G401 (cell line): Measurements from ENCODE around the gene GGNBP2. TPM values are rescaled to one million over a fixed set of nuclear protein-coding genes. Genes with fewer than 3 reads are reported as not detected.
A peak's percentile ranks its signal among the peaks of the same experiment; 100 is the strongest.

ENCODE experiments used
- DNase-seq: peaks from one replicate; pipeline ENCODE4 v3.0.0-alpha.2; 2015; ENCODE audit warnings: low spot score
- in situ Hi-C: cut with HindIII; loops from 2 replicates; pipeline ENCODE4 v1.10.0; 2016; ENCODE audit warnings: low sequenced_read_pairs, mixed read lengths
- total RNA-seq: library from RNA; depleted of rRNA; stranded (reverse); fragments of >200 nt; shearing (Covaris generic); gene quantifications from 2 replicates; pipeline ENCODE4 v1.2.3, GENCODE V29; 2014

The GGNBP2 gene
- total RNA-seq, 1 experiment from 2014 or later = 39.8 TPM

DNA sequence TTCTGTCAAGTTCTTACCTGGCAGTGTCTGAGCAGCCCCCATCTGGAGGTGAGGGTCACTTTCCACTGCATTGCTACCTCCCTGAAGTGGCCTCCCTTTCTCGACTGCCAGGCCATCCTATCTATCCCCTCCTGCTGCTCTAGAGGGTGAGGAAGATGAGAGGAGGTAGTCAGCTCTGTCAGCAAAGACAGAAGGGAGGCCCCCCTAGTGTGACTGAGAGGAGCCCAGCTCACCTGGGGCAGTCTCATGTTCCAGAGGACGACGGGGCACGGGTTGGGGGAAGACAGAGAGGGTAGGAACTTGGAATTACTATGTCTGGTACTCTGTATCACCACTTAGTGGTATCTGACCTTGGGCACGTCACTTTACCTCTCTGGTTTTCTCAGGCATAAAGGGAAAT is 32.1 kb upstream of the GGNBP2 start:
- in situ Hi-C loops = no loop called here
- no peak for DNase-seq

- in situ Hi-C loops = no loop called here
- DNase-seq = no peak
Observed at GRCh38 chr17:36514856-36515255, 29.9 kb upstream of the GGNBP2 start.

GRCh38 chr17:36515837-36516236 is 28.9 kb upstream of the GGNBP2 start:
- in situ Hi-C loops = no loop called here
- DNase-seq = no peak

DNA sequence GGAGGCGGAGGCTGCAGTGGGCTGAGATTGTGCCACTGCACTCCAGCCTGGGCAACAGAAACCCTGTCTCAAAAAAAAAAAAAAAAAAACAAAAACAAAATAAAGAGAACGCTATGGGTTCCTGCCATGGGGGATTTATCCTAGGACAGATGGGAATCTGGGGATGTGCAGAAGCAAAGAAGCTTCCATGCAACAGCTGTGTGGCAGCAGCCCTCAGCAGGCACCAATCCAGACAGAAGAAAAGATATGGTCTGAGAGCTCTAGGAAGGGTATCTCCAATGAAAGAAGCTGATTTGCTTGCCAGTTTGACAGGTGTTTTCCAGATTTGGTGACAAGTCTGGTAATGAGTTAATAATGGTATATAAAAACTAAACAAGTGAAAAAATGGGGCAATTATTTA is 21.6 kb upstream of the GGNBP2 start:
- no peak for DNase-seq
- in situ Hi-C loops = no loop called here

DNA sequence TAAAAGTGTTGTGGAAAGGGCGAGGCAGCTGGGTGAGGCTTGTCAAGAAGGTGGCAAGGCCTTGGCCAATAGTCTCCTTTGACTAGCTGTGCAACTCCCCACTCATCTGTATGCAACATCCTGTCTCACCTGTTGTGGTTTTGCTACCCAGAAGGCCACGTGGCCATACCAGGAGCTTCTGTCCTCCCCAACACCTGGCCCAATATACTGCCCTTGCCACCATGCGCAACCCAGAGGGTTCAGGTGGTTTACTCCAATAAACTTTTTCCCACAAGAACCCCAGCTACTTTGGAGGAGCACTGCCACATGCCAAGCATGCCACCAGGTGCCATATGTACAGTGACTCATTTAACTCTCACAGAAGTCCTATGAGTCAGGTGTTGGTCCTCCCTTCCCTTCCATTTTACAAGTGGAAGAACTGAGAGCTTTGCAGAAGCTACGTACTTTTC is 20.3 kb upstream of the GGNBP2 start:
- in situ Hi-C loops = no loop called here
- no peak for DNase-seq

DNA sequence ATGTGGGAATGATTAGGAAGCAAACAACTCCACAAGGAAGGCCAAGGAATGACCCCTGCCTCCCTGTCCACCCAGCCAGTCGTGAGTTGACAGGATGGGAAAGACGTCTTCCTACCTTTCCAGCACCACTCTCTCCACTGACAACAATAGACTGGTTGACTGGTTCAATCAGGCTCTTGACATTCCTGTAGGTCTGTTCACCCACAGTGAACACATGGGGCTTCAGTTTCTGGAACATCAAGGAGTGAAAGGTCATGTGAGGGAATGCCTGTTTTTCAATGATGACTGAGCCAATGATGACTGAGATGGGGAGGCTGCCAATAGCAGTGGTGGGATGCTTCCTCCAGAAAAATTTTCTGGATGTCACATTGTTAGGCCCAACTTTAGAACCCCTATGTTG is 19.6 kb upstream of the GGNBP2 start:
- in situ Hi-C loops = no loop called here
- DNase-seq = no peak

GRCh38 chr17:36525888-36526287 is 18.8 kb upstream of the GGNBP2 start:
- in situ Hi-C loops = no loop called here
- DNase-seq = no peak

GRCh38 chr17:36527621-36528250 is 17.0 kb upstream of the GGNBP2 start:
- in situ Hi-C loops = no loop called here
- no peak for DNase-seq

- DNase-seq = no peak
- in situ Hi-C loops = no loop called here
Observed at GRCh38 chr17:36529121-36529520, 15.6 kb upstream of the GGNBP2 start.

DNA sequence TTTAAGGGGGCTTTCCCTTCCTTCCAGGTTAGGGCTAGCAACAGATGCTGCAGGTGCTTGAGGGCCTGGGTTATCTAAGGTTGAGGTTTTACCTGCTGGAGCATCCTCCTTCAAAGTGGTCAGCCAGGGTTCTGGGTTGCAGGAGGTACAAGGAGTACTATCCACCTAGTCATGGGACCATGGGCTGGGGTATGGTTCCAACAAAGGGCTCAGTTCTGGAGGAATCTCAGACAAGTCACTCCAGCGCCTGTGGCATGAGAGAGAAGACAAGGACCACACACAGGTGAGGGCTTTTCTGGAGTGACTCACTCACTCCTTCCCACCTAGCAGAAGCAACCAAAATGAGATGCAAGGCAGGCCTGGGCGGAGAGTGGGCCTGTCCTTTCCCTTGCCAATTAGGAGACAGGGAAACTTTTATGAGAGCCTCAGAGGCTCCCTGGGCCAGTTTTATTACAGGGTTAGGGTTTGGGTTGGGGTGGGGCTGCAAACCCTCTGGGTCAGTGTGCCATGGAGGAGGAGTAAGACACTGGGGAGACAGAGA is 12.2 kb upstream of the GGNBP2 start:
- no peak for DNase-seq
- in situ Hi-C loops = no loop called here

DNA sequence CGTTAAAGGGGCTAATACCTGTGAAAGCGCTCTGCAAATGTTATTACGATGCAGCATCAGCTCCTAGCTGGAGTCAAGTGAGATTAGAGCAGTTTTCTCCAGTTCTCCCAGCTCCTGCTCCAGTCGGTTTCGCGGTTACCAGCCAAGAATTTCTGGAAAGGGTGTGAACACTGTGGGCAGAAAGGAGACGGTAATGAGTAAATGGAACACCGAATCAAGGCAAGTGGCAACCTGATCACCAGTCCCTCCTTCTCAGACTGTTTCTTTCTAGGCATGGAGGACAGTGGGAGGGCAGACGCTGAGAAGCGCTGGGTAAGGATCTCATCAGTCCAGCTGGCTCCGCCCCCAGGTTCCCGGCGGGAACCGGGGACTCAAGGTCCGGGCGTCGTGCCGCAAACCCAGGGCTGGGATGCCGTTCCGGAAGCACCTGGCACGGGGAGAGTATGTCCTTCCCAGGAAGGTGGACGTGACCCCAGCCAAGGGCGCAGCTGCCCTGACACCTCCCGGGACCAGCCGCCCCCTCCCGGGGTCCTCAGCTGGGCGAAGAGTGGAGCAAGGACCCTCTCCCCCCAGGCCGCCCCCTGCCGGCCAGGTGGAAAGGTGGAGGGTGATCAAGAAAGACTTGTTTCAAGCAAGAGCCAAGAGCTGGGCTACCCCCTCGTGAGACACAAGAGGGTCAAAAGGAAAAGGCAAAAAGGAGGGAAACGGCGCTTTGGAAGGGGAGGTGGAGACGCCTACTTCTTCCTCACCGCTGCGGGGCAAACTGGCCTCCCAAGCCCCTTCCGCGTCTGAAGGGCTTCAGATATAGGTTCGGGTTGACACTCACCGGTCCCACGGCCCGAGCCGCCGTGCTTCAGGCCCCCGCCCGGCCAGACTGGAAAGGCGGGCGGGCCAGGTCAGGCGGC is 10.5 kb upstream of the GGNBP2 start:
- in situ Hi-C loops = no loop called here
- peak; percentile 76 for DNase-seq

- in situ Hi-C loops = no loop called here
Observed at GRCh38 chr17:36534840-36535668, 9.7 kb upstream of the GGNBP2 start, which contains the start of the genes MYO19 and PIGW. Gene MYO19, minus strand, starts transcription at chr17:36534868. Its CDS starts 2,330 bp downstream, at chr17:36532538. Gene PIGW, plus strand, starts transcription at chr17:36534987. Its CDS starts 2,115 bp downstream, at chr17:36537102.

GRCh38 chr17:36535669-36536081 is 9.0 kb upstream of the GGNBP2 start:
- DNase-seq = no peak
- in situ Hi-C loops = no loop called here

More at GRCh38 chr17:36534840-36535668, 9.7 kb upstream of the GGNBP2 start, which contains the start of the genes MYO19 and PIGW:
- peak; percentile 81 for DNase-seq

GRCh38 chr17:36540696-36541095 is 4.0 kb upstream of the GGNBP2 start:
- no peak for DNase-seq
- in situ Hi-C loops = no loop called here

DNA sequence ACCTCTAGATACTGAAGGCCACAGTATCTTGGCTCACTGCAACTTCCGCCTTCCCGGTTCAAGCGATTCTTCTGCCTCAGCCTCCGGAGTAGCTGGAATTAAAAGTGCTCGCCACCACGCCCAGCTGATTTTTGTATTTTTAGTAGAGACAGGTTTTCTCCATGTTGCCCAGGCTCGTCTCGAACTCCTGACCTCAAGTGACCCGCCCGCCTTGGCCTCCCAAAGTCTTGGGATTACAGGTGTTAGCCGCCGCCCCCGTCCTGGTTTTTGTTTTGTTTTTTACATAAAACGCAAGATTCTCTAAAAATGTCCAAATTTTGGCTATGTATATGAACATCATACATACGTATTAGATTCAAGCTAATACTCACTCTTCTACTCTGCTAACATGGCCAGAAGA is 2.0 kb upstream of the GGNBP2 start:
- in situ Hi-C loops = no loop called here
- no peak for DNase-seq

- in situ Hi-C loops = no loop called here
- DNase-seq = peak; percentile 60
Observed at GRCh38 chr17:36544044-36544306, 744 bp upstream of the GGNBP2 start.

DNA sequence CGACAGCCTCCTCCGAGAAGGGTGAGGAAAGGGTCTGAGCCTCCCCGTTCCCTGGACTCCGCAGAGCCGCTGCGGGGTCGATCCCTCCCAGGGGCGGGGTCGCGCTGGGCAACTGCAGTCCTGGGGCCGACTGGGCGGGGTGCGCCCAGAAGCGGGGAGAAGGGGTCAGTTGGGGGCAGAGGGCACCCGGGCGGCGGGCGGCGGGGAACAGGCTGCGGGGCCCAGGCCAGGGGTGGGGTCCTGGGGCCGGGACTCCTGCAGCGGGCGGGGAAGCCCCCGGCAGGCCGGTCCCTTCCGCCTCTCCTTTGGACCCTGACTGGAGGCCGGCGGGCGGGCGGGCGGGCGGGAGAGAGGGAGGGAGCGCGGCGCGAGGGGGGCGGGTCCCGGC is 352 bp downstream of the GGNBP2 start:
- in situ Hi-C loops = no loop called here
- DNase-seq = peak; percentile 94

DNA sequence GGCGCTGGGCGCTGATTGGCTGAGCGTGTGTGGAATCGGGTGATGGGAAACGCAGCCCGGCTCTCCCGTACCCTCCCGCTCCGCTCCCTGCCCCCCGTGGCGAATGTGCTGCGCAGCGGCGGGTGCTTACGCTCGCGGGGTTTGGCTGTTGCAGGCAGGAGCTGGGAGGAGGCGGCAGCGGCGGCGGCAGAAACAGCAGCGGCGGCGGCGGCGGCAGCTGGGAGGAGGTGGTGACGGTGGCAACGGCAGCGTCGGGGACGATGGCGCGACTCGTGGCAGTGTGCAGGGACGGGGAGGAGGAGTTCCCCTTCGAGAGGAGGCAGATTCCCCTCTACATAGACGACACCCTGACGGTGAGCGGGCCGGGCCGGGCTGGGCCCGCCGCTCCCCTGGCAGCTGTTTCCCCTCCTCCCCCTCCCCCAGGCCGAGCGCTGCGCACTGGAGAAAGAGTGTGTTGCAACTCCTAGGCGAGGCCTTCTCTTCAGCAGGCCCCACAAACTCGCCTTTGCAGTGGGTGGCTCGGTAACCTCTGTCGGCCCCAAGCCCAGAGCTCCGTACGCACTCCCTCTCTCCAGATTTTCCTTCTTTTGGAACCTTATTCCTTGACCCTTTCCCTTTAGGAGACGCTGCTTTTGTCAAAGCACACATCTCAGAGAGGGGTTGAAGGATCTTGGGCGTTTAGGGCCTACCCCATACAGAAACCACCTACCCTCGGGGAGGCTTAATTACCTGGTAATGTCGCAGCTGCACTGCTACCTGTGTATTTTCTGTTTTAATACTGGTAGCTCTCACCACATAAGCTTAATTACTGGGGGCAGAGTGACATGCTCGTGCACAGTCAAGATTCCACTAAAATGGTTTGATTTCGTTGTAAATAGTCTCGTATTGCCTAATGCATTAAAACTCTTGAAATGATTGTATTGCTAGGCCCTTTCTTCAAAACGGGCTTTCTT is 1.0 kb downstream of the GGNBP2 start:
- in situ Hi-C loops = no loop called here

More for the DNA sequence above, 1.0 kb downstream of the GGNBP2 start:
- no peak for DNase-seq
